ENCODE data around the gene CD79A.

- TF ChIP-seq CTCF (IDR thresholded peaks at IDR 0.05) (no peak), POLR2A (IDR thresholded peaks at IDR 0.05) (no peak)
Observed at GRCh38 chr19:41847351-41848105, 29.6 kb upstream of the CD79A start.
